HG03469 (cell line): ENCODE measurements around the gene C17orf67.

Experiments used
- ATAC-seq: cut with Tn5 transposase; IDR thresholded peaks from one replicate; pipeline ENCODE4 v1.9.1; 2021; ENCODE audit warnings: mild to moderate bottlenecking, moderate library complexity, moderate number of reproducible peaks; ENCODE audit not compliant: unreplicated experiment

C17orf67 gene

DNA sequence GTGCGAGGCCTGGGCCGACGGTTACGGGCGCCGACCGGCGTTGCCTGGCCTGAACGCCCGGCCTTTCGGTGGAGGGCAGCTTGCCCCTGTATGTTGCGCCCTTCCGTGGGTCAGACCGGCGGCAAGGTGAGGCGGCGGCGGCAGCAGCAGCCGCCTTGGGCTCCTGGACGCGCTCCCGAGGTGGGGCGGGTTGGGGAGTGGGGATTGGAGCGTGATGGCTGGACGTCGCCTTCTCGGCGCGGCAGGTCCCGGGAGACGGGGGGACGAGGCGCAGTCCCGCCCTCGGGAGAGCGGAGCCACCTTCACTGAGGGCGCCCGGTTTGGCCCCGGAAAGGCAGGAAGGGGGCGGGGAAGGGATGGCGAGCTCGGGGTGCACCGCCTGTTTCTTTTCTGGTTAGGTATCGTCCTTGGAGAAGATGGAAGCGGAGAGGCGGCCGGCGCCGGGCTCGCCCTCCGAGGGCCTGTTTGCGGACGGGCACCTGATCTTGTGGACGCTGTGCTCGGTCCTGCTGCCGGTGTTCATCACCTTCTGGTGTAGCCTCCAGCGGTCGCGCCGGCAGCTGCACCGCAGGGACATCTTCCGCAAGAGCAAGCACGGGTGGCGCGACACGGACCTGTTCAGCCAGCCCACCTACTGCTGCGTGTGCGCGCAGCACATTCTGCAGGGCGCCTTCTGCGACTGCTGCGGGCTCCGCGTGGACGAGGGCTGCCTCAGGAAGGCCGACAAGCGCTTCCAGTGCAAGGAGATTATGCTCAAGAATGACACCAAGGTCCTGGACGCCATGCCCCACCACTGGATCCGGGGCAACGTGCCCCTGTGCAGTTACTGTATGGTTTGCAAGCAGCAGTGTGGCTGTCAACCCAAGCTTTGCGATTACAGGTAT is 902 bp upstream of the C17orf67 start:
- peak; percentile 3 for ATAC-seq

DNA sequence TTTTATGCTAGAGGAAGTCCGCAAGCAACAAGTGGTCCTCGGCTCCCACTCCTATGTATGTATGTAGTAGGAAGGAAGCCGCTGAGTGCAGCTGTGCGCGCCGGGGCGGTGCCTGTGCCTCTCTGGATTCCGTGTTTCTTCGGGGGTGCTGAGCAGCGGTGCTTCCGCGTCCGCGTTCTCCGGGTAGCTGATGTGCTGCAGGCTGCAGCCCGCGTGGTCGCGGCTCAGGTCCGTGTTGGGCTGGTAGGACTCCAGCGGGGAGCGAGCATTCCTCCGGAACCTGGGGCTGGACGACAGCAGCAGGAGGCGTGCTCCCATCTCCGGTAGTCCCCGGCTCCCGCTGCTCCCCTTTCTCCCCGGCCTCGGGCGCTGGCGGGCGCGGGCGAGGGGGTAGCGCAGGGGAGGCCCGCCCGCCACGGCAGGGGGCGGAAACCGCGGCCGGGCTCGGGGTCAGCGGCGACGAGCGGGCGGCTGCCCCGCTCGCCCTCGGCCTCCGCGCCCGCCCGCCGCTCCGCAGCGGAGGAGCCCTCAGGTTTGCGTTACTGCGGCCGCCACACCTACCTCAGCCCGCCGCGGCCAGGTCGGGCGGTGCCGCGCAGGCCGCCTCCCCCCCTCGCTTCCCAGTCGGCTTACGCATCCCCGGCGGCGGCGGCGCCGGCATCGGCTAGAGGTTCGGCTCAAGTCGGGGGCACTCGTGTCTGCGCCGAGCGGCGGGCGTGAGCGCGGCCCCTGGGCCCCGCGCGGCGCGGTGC is 487 bp downstream of the C17orf67 start:
- peak; percentile 32 for ATAC-seq

GRCh38 chr17:56832446-56832845 is 1.3 kb downstream of the C17orf67 start:
- no peak for ATAC-seq

DNA sequence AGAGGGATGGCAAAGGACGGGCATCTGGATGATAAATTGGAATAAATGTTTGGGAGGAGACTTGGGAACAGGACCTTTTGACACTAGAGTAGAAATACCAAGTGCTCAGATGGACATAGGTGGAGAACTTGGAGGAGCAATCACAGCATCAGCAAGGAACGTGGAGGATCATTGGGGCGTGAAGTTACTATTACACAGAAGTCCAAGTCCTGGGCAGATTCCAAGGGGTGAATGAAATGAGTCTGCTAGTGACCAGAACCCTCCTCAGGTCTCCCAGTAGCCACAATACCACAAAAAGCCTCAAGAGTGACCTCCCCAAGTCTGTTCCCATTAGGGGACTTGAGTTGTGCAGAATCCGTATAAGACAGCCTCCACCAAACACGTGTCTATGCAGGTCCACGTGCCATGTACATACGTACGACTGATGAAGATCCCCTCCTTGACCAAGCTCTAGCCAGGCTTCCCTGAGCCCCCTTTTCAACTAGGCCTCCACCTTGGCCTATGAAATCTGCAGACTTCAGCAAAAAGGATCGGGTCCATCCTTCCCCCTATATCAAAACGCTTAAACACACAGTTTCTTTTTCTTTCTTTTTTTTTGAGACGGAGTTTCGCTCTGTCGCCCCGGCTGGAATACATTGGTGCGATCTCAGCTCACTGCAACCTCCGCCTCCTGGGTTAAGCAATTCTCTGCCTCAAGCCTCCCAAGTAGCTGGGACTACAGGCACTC is 2.2 kb downstream of the C17orf67 start:
- no peak for ATAC-seq

- ATAC-seq: no peak
Observed at GRCh38 chr17:56830726-56831368, 2.9 kb downstream of the C17orf67 start.

DNA sequence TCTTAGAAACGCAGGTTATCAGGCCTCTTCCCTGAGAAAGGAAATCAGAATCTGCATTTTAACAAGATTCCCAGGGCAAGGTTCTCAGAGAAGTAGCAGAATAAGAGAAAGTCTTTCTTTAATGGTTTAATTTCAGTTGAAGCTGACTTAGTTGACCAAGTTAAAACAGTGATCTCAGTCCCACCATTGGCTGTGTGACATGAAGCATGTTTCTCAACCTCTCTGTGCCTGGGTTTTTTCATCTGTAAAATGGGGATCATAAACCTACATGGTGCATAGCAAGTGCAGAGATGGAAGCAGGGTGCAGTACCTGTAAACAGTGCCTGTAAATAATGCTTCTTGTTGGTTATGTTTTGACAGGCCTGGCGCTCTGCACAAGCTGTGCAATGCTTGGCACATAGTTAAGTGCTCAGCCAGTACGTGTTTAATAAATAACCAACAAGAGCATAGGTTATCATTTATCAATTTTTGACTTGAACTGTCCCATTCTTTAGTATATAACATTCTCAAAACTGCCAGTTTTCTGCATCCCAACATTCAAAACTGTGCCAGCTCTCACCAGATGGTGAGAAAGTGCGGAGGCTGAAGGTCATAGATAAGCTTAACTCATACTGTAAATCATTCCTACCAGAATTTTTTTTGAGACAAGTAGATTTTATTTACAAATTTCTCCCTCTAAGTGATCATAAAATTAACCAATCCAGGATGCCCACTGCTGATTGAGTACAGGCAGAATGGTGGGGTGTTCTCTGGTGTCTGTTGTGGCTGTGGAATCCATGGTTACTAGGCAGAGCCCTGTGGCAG is 6.9 kb downstream of the C17orf67 start:
- no peak for ATAC-seq

- ATAC-seq: no peak
Observed at GRCh38 chr17:56824503-56824902, 9.2 kb downstream of the C17orf67 start.

DNA sequence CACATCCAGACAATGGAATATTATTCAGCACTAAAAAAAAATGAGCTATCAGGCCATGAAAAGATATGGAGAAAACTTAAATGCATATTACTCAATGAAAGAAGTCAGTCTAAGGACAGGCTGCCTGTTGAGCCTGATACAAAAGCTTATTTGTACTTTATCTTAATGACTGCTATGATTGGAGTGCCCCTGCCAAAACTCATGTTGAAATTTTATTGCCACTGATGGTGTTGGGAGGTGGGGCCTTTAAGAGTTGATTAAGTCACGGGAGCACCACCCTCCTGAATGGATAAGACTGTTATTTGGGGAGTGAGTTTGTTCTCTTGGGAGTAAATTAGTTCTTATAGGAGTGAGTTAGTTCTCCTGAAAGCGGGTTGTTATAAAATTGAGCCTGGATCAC is 9.9 kb downstream of the C17orf67 start:
- no peak for ATAC-seq

- ATAC-seq: no peak
Observed at GRCh38 chr17:56822725-56823124, 11.0 kb downstream of the C17orf67 start.

DNA sequence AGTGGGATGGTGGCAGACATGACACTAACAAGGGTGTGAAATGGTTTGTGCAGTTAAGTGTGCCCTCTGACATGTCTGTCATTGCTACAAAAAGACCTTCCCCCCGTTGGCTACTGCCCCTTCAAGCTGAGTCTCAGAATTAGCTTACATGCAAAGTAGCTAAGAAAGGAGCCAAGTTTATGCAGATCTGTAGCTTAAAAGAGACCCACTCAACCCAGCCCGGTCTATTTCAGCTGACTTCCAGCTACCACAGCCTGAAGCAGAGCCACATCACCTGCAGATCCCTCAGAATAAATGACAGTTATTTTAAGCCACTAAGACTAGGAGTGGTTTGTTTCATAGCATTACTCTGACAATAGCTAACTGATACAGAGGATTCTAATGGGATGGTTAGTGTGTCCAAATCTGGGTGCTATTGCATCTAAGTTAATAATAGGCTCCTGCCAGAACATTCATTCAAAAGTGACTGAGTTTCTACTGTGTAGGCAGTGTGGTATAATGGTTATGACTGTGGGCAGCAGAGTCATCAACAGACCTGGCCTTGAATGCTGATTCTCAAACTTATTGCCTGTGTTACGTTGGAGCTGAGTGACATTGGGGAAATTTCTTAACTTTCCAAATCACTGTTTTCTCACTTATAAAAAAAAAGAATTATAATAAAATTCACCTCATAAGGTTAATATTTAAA is 11.7 kb downstream of the C17orf67 start:
- no peak for ATAC-seq

GRCh38 chr17:56820207-56820606 is 13.5 kb downstream of the C17orf67 start:
- no peak for ATAC-seq

DNA sequence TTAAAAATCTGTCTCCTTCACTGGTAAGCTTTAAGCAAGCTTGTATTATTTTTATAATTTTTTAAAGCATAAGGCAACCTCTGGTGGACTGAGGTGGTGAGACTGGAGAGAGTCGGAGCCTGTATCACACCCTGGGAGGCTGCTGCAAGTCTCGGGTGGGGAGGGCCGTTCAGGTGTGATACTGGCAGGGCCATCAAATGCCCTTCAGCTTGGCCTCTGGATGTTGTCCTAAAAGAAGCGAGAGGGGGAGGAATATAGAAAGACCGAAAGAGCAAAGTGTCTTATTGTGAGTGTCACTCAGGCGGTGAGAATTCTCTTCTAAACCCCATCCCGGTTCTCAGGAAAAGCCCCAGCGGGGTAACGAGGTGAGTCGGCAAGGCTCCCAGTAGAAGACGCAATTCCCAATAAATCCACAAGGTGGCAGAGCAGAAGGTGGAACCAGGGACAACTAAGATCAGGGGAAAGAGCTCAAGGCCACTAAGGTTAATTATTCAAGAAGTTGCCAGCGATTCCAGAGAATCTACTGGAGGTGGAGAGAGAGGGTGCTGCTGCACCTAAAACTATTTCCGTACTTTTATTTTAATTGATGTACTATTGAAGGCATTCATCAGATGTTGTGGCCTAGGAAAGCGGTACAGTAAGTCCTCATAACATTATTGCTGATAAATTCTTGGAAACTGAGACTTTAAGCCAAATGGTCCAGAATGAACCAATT is 14.1 kb downstream of the C17orf67 start:
- ATAC-seq: no peak

DNA sequence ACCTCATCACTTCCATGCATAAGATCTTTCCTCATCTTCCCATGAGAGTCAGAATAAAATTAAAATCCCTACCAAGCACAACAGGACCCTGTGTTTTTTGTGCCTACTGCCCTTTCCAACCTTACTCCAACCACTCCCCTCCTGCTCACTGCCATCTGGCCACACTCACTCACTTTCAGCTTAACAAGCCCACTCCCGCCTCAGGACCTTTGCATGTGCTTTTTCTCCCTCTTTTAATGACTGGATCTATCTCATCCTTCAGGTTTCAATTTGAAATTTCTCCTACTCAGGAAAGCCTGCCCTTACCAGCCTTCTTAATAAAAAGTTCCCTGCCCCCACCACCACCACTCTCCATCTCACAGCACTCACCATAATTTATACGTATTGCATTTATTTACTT is 14.7 kb downstream of the C17orf67 start:
- ATAC-seq: no peak

- no peak for ATAC-seq
Observed at GRCh38 chr17:56817066-56817465, 16.7 kb downstream of the C17orf67 start.

DNA sequence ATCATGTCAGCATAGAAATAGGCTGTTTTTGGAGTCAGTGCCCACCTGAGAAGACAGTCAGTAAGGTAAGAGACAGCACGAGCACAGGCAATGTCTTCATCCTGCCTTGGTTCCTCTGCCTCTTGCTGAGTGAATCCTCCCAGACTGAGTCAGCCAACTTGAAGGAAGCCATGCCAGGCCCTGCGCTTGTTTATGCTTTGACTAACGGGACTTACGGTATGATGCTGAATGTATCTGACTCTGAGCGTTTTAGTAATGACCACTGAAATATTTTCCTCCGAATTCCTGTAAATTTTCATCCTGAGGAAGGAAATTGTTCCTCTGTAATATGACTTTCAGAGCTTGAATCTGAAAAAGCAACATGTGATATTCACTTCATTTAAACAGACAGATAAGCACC is 18.0 kb downstream of the C17orf67 start:
- no peak for ATAC-seq

DNA sequence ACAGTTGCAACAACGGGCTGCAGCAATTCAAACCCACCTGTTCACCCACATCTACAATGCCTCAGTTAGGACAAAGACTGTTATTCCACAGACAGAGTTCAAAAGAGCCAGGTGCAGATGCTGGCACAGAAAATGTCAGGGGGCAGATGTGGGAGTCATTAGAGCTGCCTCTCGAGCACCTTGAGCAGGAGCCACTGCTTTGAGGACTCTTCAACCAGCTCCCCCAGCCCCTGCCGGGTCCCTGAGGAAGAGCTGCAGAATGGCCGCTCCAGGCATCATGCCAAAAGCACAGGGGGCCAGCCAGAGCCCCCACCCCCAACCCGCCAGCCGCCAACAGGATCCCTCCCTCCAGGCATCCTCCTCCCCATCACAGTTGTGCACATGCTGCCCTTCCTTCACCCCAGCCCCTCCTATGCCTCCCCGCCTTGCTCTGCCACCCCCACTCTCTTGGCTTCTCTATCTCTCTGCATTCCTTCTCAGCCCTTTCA is 20.8 kb downstream of the C17orf67 start:
- ATAC-seq: no peak

- no peak for ATAC-seq
Observed at GRCh38 chr17:56810891-56811775, 22.6 kb downstream of the C17orf67 start.

GRCh38 chr17:56810343-56810742 is 23.4 kb downstream of the C17orf67 start:
- no peak for ATAC-seq
